NCI-H1417 treated with DMSO at 0.1 percent for 48 hours (cell line): Measurements from ENCODE around the gene HPS4.
"Not testable (repeated sequence)": the region's sequence is repeated elsewhere in the genome, so short reads cannot be mapped to it uniquely, and the experiment has no call there.

Experiments used
- DNase-seq: peaks from one replicate; lab custom pipeline; 2025; lab: John Stamatoyannopoulos, UW

HPS4 gene

GRCh38 chr22:26483439-26484359 lies at the start of gene HPS4, which contains the start of gene SRRD:
Gene HPS4, minus strand, starts transcription at chr22:26483783. Its CDS starts 2,021 bp downstream, at chr22:26481762.
Gene SRRD, plus strand, starts transcription at chr22:26483877. Its CDS starts 14 bp downstream, at chr22:26483891.
- DNase-seq: peak; percentile 20

GRCh38 chr22:26529345-26529744 lies 45.8 kb upstream of the HPS4 start:
- no peak for DNase-seq

GRCh38 chr22:26528518-26528917 lies 44.9 kb upstream of the HPS4 start:
- DNase-seq: not testable (repeated sequence)

GRCh38 chr22:26527574-26528465 lies 44.2 kb upstream of the HPS4 start:
- no peak for DNase-seq

- DNase-seq: no peak
Measured at GRCh38 chr22:26527167-26527566, 43.6 kb upstream of the HPS4 start.

- no peak for DNase-seq
Measured at GRCh38 chr22:26525946-26526564, 42.5 kb upstream of the HPS4 start.

GRCh38 chr22:26524870-26525269 lies 41.3 kb upstream of the HPS4 start:
- no peak for DNase-seq

GRCh38 chr22:26522592-26522991 lies 39.0 kb upstream of the HPS4 start:
- no peak for DNase-seq

- no peak for DNase-seq
Measured at GRCh38 chr22:26522012-26522411, 38.4 kb upstream of the HPS4 start.

- DNase-seq: no peak
Measured at GRCh38 chr22:26517429-26517828, 33.8 kb upstream of the HPS4 start.

GRCh38 chr22:26516503-26516902 lies 32.9 kb upstream of the HPS4 start:
- no peak for DNase-seq

GRCh38 chr22:26515931-26516330 lies 32.3 kb upstream of the HPS4 start:
- no peak for DNase-seq

GRCh38 chr22:26514419-26515161 lies 31.0 kb upstream of the HPS4 start:
- no peak for DNase-seq

- DNase-seq: no peak
Measured at GRCh38 chr22:26513838-26514237, 30.3 kb upstream of the HPS4 start.

GRCh38 chr22:26512149-26512793 lies 28.7 kb upstream of the HPS4 start, which contains the start of gene TFIP11:
Gene TFIP11, minus strand, starts transcription at chr22:26512473. Its CDS starts 2,201 bp downstream, at chr22:26510272.
- DNase-seq: no peak

GRCh38 chr22:26508148-26508547 lies 24.6 kb upstream of the HPS4 start:
- DNase-seq: no peak

- DNase-seq: no peak
Measured at GRCh38 chr22:26503758-26504157, 20.2 kb upstream of the HPS4 start.

GRCh38 chr22:26502688-26503561 lies 19.3 kb upstream of the HPS4 start:
- no peak for DNase-seq

GRCh38 chr22:26501996-26502395 lies 18.4 kb upstream of the HPS4 start:
- no peak for DNase-seq

- no peak for DNase-seq
Measured at GRCh38 chr22:26499188-26499703, 15.7 kb upstream of the HPS4 start.
